ENCODE results near the gene RYR2.

Gene RYR2

GRCh38 chr1:237033061-237033460, 8.9 kb upstream of the RYR2 start:
- DNase-seq, result no peak

- no peak for DNase-seq
These were observed 8.2 kb upstream of the RYR2 start for GRCh38 chr1:237033804-237034203.

GRCh38 chr1:237035759-237036158, 6.2 kb upstream of the RYR2 start:
- DNase-seq, result no peak

- no peak for DNase-seq
These were observed 3.8 kb upstream of the RYR2 start for GRCh38 chr1:237038211-237038610.

GRCh38 chr1:237040823-237041222, 1.2 kb upstream of the RYR2 start:
- DNase-seq, result no peak

GRCh38 chr1:237041461-237041794, 556 bp upstream of the RYR2 start:
- no peak for DNase-seq

- DNase-seq, result no peak
These were observed 525 bp downstream of the RYR2 start for GRCh38 chr1:237042526-237042891.

GRCh38 chr1:237042892-237043576, 1.1 kb downstream of the RYR2 start:
- no peak for DNase-seq

GRCh38 chr1:237043846-237044636, 2.1 kb downstream of the RYR2 start:
- DNase-seq, result no peak

GRCh38 chr1:237045278-237046016, 3.5 kb downstream of the RYR2 start:
- no peak for DNase-seq

- no peak for DNase-seq
These were observed 6.8 kb downstream of the RYR2 start for GRCh38 chr1:237048803-237049202.

- DNase-seq, result no peak
These were observed 8.2 kb downstream of the RYR2 start for GRCh38 chr1:237050185-237050584.

- no peak for DNase-seq
These were observed 8.9 kb downstream of the RYR2 start for GRCh38 chr1:237050915-237051314.

- DNase-seq, result no peak
These were observed 12.3 kb downstream of the RYR2 start for GRCh38 chr1:237054313-237054712.

- no peak for DNase-seq
These were observed 16.5 kb downstream of the RYR2 start for GRCh38 chr1:237058470-237058869.

GRCh38 chr1:237059244-237059643, 17.3 kb downstream of the RYR2 start:
- no peak for DNase-seq

GRCh38 chr1:237062976-237063375, 21.0 kb downstream of the RYR2 start:
- no peak for DNase-seq

GRCh38 chr1:237065903-237066302, 23.9 kb downstream of the RYR2 start:
- DNase-seq, result no peak

- DNase-seq, result no peak
These were observed 28.5 kb downstream of the RYR2 start for GRCh38 chr1:237070519-237070918.

GRCh38 chr1:237071641-237072420, 29.8 kb downstream of the RYR2 start:
- DNase-seq, result no peak

- DNase-seq, result no peak
These were observed 32.6 kb downstream of the RYR2 start for GRCh38 chr1:237074371-237075117.

GRCh38 chr1:237084341-237085077, 42.5 kb downstream of the RYR2 start:
- no peak for DNase-seq
